GM19438 (cell line): Measurements from ENCODE around the gene PCSK2.

Source experiments
- ATAC-seq: cut with Tn5 transposase; IDR thresholded peaks from one replicate; pipeline ENCODE4 v1.9.1; 2021; ENCODE audit warnings: low read depth; ENCODE audit not compliant: unreplicated experiment

PCSK2 gene

DNA sequence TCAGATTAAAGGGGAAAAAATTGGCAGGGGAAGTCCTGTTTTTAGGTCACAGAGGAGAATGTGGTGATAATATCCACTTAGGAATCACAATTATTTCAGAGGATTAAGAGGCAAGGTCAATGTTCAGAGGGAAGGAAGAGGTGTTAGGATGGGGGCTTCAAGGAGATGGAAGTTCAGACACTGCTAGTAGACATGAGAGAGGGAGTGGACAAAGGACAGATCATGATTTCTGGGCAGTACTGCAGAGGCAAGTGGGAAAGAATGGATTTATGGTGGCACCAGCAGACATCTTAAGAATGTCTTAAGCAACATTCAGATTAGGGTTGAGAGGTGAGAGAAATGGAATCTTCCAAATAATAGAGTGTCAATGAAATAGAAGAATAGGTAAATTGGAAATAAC lies 9.9 kb downstream of the PCSK2 start:
- no peak for ATAC-seq

DNA sequence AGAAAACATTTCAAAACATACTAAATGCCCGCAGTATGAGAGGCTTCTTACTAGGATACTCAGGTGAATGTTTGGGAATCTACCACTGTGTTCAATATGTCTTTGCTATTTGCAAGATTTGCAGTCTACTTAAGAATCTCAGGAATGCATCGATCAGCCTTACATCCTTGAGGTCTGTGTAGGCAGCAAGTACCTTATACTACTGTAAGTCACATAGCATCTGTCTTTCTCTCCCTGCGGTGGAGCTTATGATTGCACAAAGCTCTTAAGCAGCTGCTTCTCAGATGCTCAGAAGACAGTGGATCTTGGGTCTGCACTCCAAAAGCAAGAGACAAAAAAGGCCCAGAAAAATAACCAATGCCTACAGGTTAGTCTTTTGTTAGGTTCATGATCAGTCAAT lies 21.4 kb downstream of the PCSK2 start:
- no peak for ATAC-seq

DNA sequence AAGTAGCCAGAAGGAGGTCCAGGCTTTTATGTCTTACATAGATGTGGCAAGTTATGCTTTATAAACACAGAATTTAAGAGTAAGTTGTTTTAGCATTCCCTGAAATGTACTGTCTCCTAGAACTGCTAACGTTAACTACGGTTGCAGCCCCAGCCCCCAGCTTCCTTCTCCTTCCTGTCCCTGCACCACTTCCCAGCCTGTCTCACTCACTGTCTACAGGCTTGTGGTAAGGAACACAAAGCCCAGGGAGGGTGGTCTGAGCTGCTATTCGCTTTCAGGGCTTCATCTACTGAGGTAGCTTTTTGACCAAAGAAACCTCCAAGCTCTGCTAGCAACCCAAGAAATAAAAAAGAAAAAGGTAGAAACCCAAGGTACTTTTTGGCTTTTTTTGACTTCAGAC lies 35.9 kb downstream of the PCSK2 start:
- no peak for ATAC-seq

DNA sequence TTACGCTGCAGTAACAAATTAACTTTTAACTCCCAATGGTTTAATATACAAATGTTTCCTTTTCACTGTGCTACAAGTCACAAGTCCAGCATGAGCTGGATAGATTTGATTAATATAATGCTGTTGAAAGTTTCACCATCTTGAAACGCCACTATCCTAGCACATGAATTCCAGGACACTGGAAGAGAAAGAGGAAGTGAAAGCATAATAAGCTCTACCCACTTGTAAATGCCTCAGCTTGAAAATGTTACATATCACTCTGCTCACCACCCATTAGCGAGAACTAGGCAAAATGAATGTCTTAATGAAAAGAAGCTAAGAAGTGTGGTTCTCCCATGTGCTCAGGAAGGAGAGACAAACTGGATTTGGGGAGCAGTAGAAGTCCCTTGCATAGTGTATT lies 46.9 kb downstream of the PCSK2 start:
- no peak for ATAC-seq

DNA sequence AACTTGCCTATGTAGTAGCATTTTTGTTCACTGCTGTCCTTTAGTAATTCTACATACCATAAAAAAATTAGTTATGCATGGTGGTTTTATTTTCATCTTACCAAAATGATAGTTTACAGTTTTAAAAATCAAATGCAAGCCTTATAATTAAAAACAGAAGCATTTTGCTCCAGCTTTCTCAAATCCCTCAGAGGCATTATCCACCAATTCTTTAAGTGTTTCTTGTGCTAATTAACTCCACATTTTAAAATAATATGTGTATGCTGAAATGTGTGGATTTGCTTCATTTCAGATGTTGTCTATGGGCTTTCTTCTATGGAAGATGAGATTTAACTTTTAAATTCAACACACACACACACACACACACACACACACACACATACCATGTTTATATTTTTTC lies 49.3 kb downstream of the PCSK2 start:
- no peak for ATAC-seq

DNA sequence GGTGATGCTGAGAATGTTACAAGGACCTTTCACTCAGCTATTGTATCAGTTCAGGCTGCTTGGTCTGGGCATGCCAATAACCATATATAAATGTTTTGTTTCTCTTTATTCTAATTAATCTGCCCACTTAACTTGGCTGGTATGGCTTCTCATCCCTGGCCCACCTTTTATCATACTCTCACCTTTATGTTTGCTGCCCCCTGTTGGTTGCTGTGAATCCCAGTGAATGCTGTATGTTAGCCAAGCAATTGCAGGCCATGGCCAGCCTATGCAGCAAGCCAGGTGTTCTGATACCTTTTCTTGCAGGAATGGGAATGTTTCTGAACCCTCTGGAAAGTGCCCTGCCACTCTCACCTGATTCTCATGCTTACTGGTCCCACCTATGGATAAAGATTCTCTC lies 54.6 kb downstream of the PCSK2 start:
- no peak for ATAC-seq

DNA sequence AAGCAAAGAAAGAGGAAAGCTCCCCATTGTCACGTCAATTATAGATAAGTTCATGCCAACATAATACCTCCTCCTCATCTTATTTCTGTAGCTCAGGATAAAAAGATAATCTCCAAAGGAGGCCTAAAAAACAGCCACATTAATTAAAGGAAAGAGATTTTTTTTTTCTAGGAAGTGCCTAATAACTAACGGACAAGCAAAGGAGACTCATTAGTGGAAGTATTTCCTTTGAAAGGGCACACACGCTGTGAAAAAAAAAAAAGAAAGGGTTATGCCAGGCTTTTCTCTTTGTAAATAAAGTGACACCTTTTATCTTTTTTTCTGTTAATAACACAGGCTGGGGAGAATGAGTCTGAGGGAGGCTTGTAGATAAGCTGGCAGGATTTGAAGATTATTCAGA lies 55.7 kb downstream of the PCSK2 start:
- ATAC-seq: no peak

DNA sequence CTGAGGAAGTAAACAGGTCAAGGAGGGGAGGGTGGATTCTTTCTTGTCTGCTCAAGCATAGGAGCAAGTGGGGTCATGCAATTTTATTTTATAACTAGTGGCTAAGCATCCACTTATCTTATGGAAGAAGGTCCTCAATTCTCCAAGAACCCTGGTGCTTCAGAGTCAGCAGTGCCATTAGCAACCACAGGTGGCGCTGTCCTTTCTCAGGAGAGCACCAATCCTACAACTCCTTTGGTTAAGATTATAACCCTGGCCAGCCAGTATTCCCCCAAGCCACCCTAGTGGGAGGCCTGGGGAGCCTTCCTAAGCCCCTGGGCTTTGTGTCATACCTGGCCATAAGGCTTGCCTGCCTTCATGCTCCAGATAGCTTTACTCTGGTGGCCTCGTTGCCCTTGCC lies 60.7 kb downstream of the PCSK2 start:
- no peak for ATAC-seq

DNA sequence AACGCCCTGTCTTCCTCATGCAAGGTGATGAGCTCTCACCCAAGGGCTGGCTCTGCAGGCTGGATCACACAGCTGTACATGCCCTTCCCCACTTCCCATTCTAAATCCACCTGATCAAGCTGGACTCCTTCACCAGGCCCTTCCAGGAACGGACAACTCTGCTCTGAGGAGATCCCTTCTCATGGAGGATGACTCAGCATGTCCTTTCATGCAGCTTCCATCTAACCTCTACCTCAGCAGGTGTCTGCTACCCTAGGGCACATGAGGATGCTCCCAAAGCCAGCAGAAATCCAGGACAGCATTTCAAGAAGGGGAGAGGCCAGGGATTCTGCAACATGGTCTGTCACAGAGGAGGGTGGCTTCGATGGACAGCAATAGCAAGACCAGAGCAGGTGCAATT lies 61.2 kb downstream of the PCSK2 start:
- no peak for ATAC-seq

DNA sequence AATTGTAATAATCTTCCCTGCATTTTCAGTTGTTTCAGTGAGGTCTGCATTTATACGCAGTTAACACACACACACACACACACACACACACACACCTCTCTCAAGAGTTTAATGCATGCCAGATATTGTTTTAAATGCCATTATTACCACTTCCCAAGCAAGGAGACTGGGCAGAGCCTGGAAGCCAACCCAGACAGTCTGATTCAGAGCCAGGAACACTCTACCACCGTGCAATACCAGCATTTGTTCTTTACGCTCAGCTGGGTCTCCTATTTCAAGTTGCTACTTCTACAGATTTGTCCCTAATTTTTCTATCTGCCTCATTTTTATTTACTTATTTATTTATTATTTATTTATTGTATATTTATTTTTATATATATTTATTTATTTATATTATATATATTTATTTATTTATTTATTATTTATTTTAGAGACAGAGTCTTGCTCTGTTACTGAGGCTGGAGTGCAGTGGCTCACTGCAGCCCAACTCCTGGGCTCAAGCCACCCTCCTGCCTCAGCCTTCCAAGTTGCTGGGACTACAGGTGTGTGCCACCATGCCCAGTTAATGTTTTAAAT lies 68.4 kb downstream of the PCSK2 start:
- no peak for ATAC-seq

DNA sequence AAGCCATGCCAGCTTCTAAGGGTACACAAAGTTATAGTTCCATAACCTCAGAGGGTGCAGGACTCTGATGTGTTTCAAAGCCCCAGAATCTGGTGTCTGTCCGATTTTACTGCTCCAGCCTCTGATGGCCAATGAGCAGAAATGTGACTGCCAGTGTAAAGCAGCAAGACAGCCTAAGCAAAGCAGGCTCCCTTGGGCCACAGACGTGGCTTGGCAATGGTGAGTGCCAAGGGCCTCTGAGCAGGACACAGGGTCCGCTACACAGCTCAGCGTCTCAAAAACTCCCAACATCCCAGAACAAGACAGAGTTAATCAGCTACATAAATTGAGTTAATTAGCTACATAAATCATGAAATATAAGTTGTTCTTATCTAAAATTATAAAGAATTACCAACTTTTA lies 69.2 kb downstream of the PCSK2 start:
- no peak for ATAC-seq

DNA sequence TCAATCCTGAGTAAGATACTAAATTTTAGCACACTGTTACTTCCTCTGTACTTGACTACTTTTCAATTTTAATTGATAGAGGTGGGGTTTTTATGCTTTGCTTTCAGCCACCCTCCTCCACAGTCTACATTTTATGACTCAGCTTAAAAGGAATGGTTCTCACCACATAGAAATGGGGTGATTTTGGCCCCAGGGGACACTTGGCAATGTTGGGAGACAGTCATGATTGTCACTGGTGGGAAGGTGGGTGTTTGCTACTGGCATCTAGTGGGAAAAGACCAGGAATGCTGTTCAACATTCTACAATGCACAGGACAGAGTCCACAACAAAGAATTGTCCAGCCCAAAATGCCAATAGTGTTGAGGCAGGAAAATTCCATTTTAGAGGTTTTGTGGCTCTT lies 71.3 kb downstream of the PCSK2 start:
- no peak for ATAC-seq

DNA sequence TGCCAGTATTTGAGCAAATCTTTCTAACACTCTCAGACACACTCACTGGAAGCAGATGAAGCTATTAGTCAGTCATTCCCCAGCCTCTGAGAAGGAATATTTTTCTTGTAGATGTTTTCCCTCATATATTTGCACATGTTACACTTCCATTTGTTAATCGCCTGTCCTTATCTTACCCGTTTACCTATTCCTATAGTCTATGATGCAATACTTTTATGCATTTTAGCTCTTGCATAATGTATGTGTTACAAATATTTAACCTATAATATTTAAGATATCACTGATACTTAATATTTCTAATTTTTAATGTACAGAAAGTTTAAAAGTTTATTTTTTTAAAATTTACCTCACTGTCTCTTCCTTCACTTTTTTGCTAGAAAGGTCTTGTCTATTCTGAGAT lies 71.9 kb downstream of the PCSK2 start:
- no peak for ATAC-seq

DNA sequence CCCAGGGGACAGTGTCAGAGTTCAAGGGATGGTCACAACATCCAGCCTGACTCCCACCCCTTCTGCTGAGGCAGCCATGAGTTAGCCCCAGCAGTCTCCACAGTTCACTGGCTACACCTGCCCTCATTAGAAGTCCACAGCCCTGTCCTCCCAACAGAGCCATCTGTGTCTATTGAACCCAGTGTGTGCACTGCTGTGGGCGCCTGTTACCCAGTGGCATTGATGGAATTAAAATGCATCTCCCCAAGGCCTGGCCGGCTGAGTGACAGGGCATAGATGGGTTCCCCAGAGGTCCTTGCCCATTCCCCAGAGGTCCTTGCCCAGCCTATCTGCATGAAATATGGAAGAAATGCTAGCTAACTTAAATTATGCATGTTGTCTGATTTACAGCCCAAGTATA lies 73.3 kb downstream of the PCSK2 start:
- ATAC-seq: no peak

DNA sequence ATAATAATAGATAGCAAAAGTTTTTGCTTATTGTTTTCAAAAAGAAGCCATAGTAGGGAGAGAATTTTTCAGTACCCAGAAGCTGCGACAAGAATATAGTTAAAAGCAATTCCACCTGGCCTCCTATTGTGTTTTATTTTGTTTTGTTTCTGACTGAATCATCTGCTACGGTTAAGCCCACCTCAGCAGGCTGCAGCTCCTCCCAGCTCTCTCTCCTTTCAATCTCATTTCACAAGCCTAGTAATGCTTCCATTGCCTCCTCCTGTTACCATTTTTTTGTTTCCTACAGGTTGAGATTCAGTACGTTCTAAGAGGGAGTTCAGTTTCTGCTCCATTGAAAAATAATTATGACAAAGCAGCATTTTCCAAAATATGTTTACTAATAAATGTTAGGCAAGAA lies 77.9 kb downstream of the PCSK2 start:
- ATAC-seq: no peak

DNA sequence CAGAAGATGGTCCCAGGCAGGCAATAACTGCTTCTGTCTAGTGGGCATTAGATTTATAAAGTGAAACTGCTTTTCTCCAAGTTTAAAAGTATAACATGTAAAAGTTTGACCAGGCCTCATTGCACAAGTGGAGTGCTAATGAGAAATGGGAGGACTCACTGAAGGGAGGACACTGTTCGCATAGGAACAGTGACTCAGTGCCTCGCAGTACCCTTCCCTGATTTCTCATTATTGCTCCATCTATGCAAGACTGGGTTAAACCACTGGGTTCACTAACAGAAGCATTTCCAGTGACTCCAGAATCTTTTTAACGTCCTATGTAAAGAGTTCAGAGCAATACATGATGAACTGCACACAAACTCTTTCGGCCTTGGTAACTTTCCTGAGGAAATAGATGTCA lies 79.6 kb downstream of the PCSK2 start:
- ATAC-seq: no peak

DNA sequence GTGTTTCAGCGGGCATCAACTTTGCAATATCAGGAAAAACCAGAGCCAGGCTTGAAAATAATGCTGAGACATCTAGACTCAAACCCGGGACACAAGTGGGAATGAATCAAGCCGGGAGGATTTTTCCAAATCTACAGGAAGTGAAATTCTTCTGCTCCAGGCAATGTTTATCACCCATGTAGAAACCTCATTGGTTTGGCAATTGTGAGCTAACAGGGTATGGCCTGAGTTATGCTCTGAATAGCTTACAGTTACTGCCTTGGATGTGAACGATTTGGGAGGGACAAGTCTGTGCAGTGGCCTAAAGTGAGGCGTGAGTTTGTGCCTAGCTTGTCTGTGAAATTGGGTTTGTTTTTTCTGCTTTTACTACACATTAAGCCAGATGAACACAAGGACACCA lies 87.4 kb downstream of the PCSK2 start:
- no peak for ATAC-seq

DNA sequence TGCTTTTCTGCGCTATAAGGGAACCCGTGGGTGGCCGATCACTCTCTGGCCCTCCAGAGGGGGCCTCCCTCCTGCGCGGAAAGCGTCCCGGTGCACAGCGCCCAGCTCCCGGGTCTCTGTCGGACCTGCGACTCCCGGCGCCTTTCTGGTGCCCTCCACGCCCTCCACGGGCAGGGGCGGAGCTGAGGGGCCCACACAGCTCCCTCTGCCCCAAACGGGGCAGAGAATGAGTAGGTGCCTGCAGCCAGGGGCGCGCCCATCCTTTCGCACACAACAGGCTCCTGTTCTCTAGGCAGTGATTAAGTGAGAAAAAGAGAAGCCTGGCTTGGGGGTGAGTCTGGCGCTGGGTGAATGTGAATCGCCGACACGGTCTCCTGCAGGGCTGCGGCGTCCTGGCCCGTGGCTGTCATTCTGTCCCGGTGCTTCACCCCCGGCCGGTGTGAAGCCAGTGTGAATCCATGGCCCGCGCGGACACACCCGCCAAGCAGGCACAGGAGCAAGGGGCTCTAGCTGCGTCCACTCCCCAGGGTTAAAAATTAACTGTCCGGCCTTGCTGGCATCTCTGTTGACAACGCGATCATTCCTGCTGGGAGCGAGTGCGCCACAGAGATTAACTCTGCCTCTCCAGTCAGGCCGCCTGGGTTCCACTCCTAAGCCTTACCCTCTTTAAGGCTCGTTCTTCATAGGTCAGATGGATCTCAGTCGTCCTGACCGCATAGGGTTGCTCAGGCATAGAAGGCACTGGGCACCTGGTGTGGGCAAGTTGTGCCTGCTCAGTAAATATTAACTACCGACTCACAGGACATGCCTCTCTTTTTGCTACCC lies 88.8 kb downstream of the PCSK2 start:
- no peak for ATAC-seq

DNA sequence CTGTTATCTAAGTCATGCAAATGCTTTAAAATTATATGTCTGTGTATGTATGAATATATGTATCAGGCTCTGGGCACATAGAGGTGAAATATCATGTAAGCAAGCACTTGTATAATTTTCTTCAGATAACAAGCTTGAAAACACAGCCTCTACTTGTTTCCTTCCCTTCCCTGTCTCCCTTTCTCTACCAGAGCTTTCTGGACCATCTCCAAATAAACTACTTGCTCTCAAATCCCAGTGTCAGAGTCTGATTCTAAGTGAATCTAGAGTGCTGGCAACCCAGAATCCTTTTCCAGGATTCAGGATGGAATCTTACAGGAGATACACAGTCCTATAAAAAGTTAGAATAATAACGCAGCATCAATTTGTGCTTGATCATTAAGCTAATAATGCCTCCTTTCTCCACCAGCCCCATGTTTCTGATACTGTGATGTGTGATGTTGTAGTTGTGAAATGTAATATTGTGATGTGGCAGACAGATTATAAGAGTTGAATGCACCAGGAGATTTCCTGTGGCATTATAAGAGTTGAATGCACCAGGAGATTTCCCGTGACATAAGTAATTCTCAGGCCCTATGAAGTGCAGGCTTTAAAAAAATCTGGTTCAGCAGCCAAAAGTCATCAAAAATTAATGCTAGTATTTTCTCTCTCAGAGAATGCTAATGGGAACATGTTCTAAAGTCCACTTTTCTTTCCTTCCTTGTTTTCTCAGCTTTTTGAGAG lies 89.6 kb downstream of the PCSK2 start:
- no peak for ATAC-seq

DNA sequence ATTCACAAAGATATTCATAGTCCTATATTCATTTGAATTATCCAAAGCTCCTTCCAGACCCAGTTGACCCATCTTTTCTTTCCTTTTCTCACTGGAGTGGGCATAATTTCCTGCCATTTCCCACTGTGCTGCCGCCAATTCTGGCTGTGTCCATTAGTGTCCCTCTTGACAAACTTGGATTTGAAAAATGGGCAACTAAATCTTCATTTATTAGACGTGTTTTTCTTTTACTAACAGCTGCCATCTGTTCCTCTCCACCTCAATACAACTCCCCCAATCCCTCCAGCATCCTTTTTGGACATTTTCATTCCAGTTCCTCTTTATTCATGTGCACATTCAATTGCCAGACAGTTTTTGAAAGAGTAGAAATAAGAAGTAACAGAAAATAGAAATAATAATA lies 90.5 kb downstream of the PCSK2 start:
- ATAC-seq: no peak

DNA sequence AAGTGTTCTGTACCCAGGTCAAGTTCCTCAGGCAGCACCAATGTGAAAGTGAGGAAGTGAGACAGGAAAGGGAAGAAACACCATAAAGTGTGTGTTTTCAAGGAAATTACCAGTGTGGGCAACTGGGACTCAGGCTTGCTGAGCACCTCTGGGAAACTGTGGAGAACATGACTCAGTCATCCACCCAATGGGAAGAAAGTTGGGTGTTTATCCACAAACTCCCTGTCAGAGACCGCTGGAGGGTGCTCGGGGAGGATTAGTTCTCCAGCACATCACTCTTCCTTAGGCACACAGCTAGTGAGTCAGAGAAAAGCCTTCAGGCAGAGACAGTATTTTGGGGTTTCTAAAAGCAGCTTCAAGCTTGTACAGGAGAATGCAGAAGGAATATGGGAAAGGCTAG lies 93.6 kb downstream of the PCSK2 start:
- no peak for ATAC-seq

DNA sequence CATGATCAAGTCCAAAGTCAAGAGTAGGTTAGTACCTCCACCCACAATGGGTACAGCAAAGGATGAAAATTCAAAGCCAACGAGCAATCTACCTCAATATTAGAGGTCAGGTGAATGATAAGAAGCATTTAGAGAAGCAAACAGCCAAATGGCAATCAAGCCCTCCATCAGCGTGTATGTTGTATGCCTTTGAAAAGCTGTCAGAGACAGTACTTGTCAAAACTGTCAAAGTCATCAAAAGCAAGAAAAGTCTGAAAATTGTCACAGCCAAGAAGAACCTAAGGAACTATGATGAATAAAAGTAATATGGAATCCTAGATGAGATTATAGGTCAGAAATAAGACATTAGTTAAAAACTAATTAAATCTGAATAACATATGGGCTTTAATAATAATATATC lies 99.3 kb downstream of the PCSK2 start:
- no peak for ATAC-seq
